HTERT RPE-1 (cell line): Measurements from ENCODE around the gene EPSTI1.
"Not testable (repeated sequence)": the region's sequence is repeated elsewhere in the genome, so short reads cannot be mapped to it uniquely, and the experiment has no call there.

Experiments
- in situ Hi-C: fragments of 300-500 bp; cut with MboI; formaldehyde crosslinking; loops from 4 replicates; pipeline ENCODE4 v1.14.3; 2020; ENCODE audit warnings: low sequenced_read_pairs

The EPSTI1 gene

GRCh38 chr13:43006893-43007631, 15.0 kb upstream of the EPSTI1 start:
- in situ Hi-C loops: no loop called here

- in situ Hi-C loops: no loop called here
Observed at GRCh38 chr13:43005460-43006236, 13.6 kb upstream of the EPSTI1 start.

GRCh38 chr13:43003729-43004128, 11.7 kb upstream of the EPSTI1 start:
- in situ Hi-C loops: no loop called here

- in situ Hi-C loops: no loop called here
Observed at GRCh38 chr13:43003010-43003409, 11.0 kb upstream of the EPSTI1 start.

GRCh38 chr13:43002021-43002420, 10.0 kb upstream of the EPSTI1 start:
- in situ Hi-C loops: no loop called here

GRCh38 chr13:43000676-43001075, 8.6 kb upstream of the EPSTI1 start:
- in situ Hi-C loops: no loop called here

- in situ Hi-C loops: no loop called here
Observed at GRCh38 chr13:42999491-42999890, 7.5 kb upstream of the EPSTI1 start.

GRCh38 chr13:42997381-42997780, 5.3 kb upstream of the EPSTI1 start:
- in situ Hi-C loops: no loop called here

GRCh38 chr13:42996584-42996983, 4.5 kb upstream of the EPSTI1 start:
- in situ Hi-C loops: no loop called here

GRCh38 chr13:42994878-42995277, 2.8 kb upstream of the EPSTI1 start:
- in situ Hi-C loops: no loop called here

- in situ Hi-C loops: no loop called here
Observed at GRCh38 chr13:42992764-42993122, 702 bp upstream of the EPSTI1 start.

- in situ Hi-C loops: not testable (repeated sequence)
Observed at GRCh38 chr13:42991233-42991897, 676 bp downstream of the EPSTI1 start.

- in situ Hi-C loops: no loop called here
Observed at GRCh38 chr13:42990291-42991232, 1.5 kb downstream of the EPSTI1 start.

GRCh38 chr13:42986176-42986574, 5.9 kb downstream of the EPSTI1 start:
- in situ Hi-C loops: no loop called here

GRCh38 chr13:42985312-42986175, 6.5 kb downstream of the EPSTI1 start:
- in situ Hi-C loops: no loop called here

- in situ Hi-C loops: no loop called here
Observed at GRCh38 chr13:42984691-42985090, 7.3 kb downstream of the EPSTI1 start.

GRCh38 chr13:42984026-42984425, 8.0 kb downstream of the EPSTI1 start:
- in situ Hi-C loops: no loop called here

GRCh38 chr13:42981853-42982252, 10.2 kb downstream of the EPSTI1 start:
- in situ Hi-C loops: no loop called here

- in situ Hi-C loops: no loop called here
Observed at GRCh38 chr13:42981317-42981716, 10.7 kb downstream of the EPSTI1 start.

GRCh38 chr13:42977219-42977659, 14.8 kb downstream of the EPSTI1 start:
- in situ Hi-C loops: no loop called here
